Activated naive CD8-positive, alpha-beta T cell (primary cell): ENCODE results near the gene NCSTN.

Experiments used
- H3K27ac Mint-ChIP-seq: one replicate; pipeline ENCODE4 v1.8.0; 2021; ENCODE audit warnings: mixed read lengths
- H3K27me3 Mint-ChIP-seq: one replicate; pipeline ENCODE4 v1.8.0; 2021; ENCODE audit warnings: mixed read lengths
- H3K36me3 Mint-ChIP-seq: one replicate; pipeline ENCODE4 v1.8.0; 2021; ENCODE audit warnings: mixed read lengths
- H3K4me1 Mint-ChIP-seq: one replicate; pipeline ENCODE4 v1.8.0; 2021; ENCODE audit warnings: low read depth, mixed read lengths
- H3K4me3 Mint-ChIP-seq: one replicate; pipeline ENCODE4 v1.8.0; 2021; ENCODE audit warnings: mild to moderate bottlenecking, mixed read lengths
- H3K9me3 Mint-ChIP-seq: one replicate; pipeline ENCODE4 v1.8.0; 2021; ENCODE audit warnings: low read depth, mixed read lengths

NCSTN gene

DNA sequence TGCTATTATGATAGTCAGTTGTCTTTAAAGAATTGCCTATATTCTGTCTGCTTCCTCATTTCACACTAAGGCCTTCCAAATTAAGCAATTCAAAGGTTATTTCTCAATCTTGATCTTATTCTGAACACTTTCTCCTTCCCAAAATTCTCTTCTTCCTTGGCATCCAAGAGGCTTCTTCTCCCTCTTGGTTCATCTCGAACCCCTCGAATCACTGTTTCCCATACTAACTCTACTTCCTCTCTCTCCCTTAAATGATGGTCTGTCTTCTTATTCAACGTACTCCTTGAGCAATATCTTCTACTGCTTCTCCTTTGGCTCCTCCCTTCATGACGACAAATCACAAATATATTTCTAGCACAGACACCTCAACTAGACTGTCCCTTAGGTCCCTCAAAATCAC, 4.6 kb upstream of the NCSTN start:
- no peak overlapping the region for H3K4me3 Mint-ChIP-seq
- peaks cover 11% of the 10 kb centered on the region for H3K36me3 Mint-ChIP-seq
- peak overlapping the region; percentile 4 for H3K27ac Mint-ChIP-seq
- no peaks in the 10 kb centered on the region for H3K27me3 Mint-ChIP-seq
- no peaks in the 10 kb centered on the region for H3K9me3 Mint-ChIP-seq
- peaks cover 37% of the 10 kb centered on the region for H3K4me1 Mint-ChIP-seq

DNA sequence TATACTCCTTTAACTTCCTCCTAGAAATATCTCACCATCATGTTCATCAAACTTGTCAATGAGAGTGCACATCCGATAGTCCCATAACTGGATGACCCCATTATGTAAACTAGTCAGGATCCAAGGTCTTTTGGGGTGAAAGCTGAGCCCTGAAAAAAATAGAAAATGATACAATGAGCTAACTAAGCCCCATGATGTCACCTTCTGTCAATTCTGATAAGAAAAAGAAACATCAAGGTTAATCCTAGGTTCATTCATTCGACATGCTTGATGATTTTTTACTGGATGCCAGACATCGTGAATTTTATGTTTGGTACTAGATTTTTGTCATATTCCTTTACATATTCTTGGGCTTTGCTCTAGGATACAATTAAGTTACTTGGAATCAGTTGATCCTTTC, 3.0 kb upstream of the NCSTN start:
- Mint-ChIP-seq H3K9me3 (no peaks in the 10 kb centered on the region), H3K4me3 (peak overlapping the region; percentile 100), H3K27me3 (no peaks in the 10 kb centered on the region), H3K27ac (peak overlapping the region; percentile 62), H3K4me1 (peaks cover 48% of the 10 kb centered on the region), H3K36me3 (peaks cover 14% of the 10 kb centered on the region)

DNA sequence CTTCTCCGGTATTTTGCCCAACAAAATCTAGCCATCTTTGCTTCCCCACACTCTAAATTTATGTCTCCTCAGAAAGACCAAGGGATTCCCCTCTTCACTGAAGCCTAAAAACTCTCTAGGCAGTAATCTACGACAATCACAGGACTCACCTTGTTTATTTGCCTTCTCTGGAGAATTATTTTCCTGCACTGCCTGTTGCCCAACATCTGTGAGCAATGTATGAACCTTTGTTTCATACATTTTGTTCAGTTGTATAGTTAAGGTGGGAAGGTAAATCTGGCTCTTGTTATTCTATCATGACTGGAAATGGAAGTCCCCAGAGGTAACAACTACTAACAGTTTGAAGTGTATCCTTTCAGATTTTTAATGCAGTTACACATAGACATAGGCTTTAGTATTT, 2.3 kb upstream of the NCSTN start:
- peaks cover 48% of the 10 kb centered on the region for H3K4me1 Mint-ChIP-seq
- H3K27me3 Mint-ChIP-seq = no peaks in the 10 kb centered on the region
- peak overlapping the region; percentile 100 for H3K4me3 Mint-ChIP-seq
- H3K36me3 Mint-ChIP-seq = peaks cover 14% of the 10 kb centered on the region
- peak overlapping the region; percentile 62 for H3K27ac Mint-ChIP-seq
- H3K9me3 Mint-ChIP-seq = no peaks in the 10 kb centered on the region

DNA sequence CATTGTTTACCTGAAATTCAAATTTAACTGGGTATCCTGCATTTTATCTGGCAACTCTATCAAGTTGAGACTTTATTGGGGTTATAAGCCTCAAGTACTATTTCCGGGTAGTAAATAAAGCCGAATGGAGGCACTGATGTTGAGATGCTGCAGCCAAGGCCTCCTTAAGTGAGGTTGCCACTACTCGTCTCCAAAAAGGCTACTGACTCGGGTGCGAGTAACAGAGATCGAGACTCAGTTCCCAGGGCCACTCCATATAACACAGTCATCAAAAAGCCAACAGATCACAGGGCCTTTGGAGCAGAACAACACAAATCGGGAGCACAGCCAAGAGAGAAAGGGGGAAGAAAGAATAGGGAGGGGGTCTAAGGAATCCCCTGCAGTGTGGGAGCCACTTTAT, 657 bp upstream of the NCSTN start:
- H3K27ac Mint-ChIP-seq = peak overlapping the region; percentile 99
- H3K4me3 Mint-ChIP-seq = peak overlapping the region; percentile 100
- H3K36me3 Mint-ChIP-seq = peaks cover 17% of the 10 kb centered on the region
- no peaks in the 10 kb centered on the region for H3K27me3 Mint-ChIP-seq
- no peaks in the 10 kb centered on the region for H3K9me3 Mint-ChIP-seq
- peaks cover 57% of the 10 kb centered on the region for H3K4me1 Mint-ChIP-seq

DNA sequence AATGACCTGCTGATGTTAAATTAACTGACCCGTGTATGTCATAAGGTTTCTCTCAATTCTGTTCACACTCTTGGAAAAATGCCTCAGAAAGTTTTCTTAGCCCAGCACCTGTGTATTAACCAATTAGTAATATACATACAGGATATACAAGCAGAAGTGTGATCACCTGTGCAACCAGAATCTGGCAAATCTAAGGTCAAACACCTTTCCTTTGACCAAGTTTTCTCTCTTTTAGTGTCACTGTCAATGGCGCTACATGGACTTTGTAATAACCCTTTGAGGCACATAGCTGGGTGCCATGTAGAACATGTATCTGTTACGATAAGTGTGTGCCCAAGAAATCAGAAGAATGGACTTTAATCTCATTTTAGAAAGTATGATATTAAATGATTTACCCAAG, 1.1 kb downstream of the NCSTN start:
- H3K4me1 Mint-ChIP-seq = peaks cover 47% of the 10 kb centered on the region
- H3K27ac Mint-ChIP-seq = peak overlapping the region; percentile 99
- no peaks in the 10 kb centered on the region for H3K9me3 Mint-ChIP-seq
- peaks cover 10% of the 10 kb centered on the region for H3K36me3 Mint-ChIP-seq
- peak overlapping the region; percentile 100 for H3K4me3 Mint-ChIP-seq
- H3K27me3 Mint-ChIP-seq = no peaks in the 10 kb centered on the region

DNA sequence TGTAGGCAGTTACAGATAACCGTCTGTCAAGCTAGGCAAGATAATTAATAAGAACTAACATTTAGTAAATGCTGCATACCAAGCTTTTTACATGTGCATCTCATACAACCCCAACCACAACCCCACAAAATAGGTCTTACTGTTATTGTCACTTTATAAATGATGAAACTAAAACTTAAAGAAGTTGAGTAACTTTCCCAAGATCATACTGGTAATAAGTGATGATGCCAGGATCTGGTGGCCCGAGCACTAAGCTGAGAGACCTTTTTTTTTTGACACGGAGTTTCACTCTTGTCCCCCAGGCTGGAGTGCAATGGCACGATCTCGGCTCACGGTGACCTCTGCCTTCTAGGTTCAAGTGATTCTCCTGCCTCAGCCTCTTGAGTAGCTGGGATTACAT, 1.8 kb downstream of the NCSTN start:
- Mint-ChIP-seq H3K4me3 (peak overlapping the region; percentile 100), H3K9me3 (no peaks in the 10 kb centered on the region), H3K27me3 (no peaks in the 10 kb centered on the region), H3K27ac (peak overlapping the region; percentile 99), H3K4me1 (peaks cover 46% of the 10 kb centered on the region), H3K36me3 (peaks cover 13% of the 10 kb centered on the region)

DNA sequence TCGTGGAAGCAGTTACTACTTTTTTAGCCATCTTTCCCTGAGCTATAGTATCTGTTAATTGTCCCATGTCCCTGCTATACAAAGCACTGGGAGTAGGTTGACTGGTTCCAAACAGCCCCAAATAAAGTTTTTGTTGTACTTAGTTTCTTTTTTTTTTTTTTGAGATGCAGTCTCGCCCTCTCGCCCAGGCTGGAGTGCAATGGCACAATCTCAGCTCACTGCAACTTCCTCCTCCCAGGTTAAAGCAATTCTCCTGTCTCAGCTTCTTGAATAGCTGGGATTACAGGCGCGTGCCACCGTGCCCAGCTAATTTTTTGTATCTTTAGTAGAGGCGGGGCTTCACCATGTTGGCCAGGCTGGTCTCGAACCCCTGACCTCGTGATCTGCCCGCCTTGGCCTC, 3.3 kb downstream of the NCSTN start:
- Mint-ChIP-seq H3K36me3 (peaks cover 16% of the 10 kb centered on the region), H3K27ac (no peak overlapping the region), H3K27me3 (no peaks in the 10 kb centered on the region), H3K4me1 (peaks cover 34% of the 10 kb centered on the region), H3K9me3 (no peaks in the 10 kb centered on the region), H3K4me3 (no peak overlapping the region)

DNA sequence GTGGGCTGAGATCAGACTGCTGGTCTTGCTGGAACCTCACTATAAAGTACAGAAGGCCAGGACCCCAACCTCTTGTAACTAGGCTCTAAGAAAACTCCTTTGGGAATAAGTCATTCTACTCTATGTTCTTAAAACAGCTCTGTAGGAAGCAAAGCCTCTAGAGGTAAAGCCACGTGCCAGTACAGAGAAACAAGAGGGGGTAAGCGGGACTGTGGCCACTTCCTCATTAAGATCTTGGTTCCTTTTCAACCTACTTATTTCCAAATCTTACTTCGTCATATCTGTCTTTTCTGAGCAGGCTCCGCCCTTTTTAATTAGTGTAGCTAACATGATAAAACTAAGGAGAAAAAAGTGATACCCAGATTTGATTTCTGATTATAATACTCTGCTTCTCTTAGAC, 3.8 kb downstream of the NCSTN start:
- no peak overlapping the region for H3K27ac Mint-ChIP-seq
- H3K4me3 Mint-ChIP-seq = no peak overlapping the region
- peaks cover 29% of the 10 kb centered on the region for H3K4me1 Mint-ChIP-seq

DNA sequence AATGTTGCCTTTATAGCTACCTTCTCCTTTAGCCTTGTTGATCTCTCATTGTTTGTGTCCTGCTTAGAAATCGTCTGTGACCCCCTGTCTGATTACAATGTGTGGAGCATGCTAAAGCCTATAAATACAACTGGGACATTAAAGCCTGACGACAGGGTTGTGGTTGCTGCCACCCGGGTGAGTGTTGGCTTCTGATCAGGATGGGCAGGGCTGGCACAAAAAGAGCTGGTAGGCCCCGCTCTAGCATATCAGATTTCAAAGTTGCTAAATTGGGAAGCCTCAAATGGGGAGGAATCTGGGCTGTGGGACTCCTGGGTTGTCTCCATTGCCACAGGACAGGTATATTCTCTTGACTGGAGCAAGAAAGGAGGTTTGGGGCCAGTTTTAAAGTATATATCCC, 8.4 kb downstream of the NCSTN start:
- Mint-ChIP-seq H3K9me3 (no peaks in the 10 kb centered on the region), H3K4me3 (no peak overlapping the region), H3K27ac (no peak overlapping the region), H3K4me1 (peaks cover 8% of the 10 kb centered on the region), H3K36me3 (peaks cover 21% of the 10 kb centered on the region), H3K27me3 (no peaks in the 10 kb centered on the region)

More for the DNA sequence above, 3.8 kb downstream of the NCSTN start:
- Mint-ChIP-seq H3K9me3 (no peaks in the 10 kb centered on the region), H3K36me3 (peaks cover 16% of the 10 kb centered on the region), H3K27me3 (no peaks in the 10 kb centered on the region)

DNA sequence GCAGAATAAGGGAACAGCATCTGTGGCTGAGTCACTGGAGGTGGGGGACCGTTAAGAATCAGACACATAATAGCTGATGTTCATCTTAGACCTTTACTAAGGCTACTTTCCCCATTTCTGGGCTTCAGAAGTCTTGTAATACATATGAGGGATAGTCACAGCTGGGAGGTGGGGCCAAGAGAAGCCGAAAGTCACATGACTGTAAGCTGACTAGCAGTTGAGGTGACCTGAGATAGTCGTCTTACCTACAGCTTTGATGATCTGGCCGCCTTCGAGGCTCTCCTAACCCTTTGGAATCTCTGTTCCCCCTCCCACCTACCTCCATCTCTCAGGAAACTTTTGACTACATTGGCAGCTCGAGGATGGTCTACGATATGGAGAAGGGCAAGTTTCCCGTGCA, 9.4 kb downstream of the NCSTN start:
- no peaks in the 10 kb centered on the region for H3K27me3 Mint-ChIP-seq
- no peak overlapping the region for H3K27ac Mint-ChIP-seq
- peaks cover 1% of the 10 kb centered on the region for H3K4me1 Mint-ChIP-seq
- no peaks in the 10 kb centered on the region for H3K9me3 Mint-ChIP-seq
- peaks cover 18% of the 10 kb centered on the region for H3K36me3 Mint-ChIP-seq
- no peak overlapping the region for H3K4me3 Mint-ChIP-seq

DNA sequence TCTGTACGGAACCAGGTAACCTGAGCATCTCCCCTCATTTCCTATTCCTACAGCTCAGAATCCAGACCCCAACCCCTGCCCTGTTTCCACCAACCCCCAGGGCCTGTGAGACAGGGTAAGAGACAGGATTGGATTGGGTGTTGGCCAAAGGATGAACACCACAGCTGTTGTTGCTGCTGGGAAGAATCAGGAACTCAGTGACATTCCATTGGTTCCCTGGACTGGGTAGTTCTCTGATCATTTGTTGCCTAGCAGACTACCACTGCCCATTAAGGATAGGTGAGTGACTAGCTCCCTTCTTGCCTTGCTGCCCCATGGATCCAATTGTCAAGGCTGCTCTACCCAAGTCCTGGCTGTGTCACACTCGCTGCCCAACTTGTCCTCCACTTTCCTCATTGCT, 10.0 kb downstream of the NCSTN start:
- Mint-ChIP-seq H3K36me3 (peaks cover 24% of the 10 kb centered on the region), H3K4me1 (peaks cover 1% of the 10 kb centered on the region), H3K4me3 (no peak overlapping the region), H3K27ac (no peak overlapping the region), H3K27me3 (no peaks in the 10 kb centered on the region), H3K9me3 (no peaks in the 10 kb centered on the region)

DNA sequence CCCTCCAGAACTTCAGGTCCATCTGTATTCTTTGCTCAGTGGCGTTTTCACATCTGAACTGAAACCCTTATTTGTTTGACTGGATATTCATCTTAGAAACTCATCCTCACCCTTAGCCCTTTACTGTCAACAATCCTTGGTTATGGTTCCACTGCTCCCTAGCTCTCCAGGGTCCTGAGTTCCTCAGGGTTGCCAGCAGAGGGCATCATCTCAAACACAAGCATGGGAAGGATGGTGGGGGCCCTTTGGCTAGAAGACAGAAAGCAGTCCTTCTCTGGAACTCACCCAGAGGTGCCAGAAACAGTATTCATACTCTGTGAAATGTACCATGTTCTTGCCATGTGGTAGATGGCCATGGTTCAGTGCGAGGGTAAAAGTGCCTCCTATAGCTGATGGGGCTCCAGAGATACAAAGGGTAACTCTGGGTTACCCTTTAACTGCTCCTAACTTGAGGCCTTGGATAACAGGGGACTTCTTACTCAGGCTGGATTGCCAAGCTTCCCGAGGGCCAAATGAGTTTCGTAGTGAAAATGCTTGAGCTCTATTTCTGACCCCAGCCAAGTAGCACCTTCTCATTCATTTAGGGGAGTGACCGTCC, 11.3 kb downstream of the NCSTN start:
- Mint-ChIP-seq H3K27me3 (no peaks in the 10 kb centered on the region), H3K27ac (no peak overlapping the region), H3K4me1 (peaks cover 1% of the 10 kb centered on the region), H3K4me3 (no peak overlapping the region), H3K36me3 (peaks cover 25% of the 10 kb centered on the region), H3K9me3 (no peaks in the 10 kb centered on the region)

DNA sequence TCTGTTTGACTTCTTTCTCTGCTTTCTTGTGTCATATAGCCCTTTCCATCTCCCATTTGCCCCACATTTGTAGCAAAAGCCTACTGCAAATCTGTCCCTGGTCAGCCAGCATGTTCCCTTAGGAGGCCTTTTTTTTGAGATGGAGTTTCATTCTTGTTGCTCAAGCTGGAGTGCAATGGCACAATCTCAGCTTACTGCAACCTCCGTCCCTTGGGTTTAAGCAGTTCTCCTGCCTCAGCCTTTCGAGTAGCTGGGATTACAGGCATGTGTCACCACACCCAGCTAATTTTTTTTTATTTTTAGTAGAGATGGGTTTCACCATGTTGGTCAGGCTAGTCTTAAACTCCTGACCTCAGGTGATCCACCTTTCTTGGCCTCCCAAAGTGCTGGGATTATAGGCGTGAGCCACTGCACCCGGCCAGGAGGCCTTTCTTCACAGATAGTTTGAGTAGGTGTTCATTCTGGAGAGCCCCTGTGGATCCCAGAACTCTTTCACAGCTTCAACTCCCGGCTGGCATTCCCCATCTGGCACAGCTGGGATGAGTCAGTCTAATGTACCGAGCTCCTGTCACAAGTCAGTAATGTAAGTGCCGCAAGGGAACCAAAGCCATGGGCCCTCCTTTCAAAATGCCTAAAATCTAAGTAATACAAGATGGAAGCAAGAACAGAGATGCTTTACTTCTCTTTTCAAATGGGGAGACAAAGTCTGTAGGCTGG, 14.3 kb downstream of the NCSTN start:
- peaks cover 22% of the 10 kb centered on the region for H3K36me3 Mint-ChIP-seq
- peaks cover 1% of the 10 kb centered on the region for H3K4me1 Mint-ChIP-seq
- H3K9me3 Mint-ChIP-seq = no peaks in the 10 kb centered on the region
- H3K4me3 Mint-ChIP-seq = no peak overlapping the region
- peak overlapping the region; percentile 5 for H3K27ac Mint-ChIP-seq
- no peaks in the 10 kb centered on the region for H3K27me3 Mint-ChIP-seq

DNA sequence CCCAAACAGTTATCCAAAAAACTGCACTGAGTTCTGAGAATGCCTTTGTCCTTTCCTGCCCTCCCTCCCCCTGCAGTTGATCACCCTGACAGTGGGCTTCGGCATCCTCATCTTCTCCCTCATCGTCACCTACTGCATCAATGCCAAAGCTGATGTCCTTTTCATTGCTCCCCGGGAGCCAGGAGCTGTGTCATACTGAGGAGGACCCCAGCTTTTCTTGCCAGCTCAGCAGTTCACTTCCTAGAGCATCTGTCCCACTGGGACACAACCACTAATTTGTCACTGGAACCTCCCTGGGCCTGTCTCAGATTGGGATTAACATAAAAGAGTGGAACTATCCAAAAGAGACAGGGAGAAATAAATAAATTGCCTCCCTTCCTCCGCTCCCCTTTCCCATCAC, 14.9 kb downstream of the NCSTN start:
- H3K4me3 Mint-ChIP-seq = no peak overlapping the region
- H3K27ac Mint-ChIP-seq = no peak overlapping the region

DNA sequence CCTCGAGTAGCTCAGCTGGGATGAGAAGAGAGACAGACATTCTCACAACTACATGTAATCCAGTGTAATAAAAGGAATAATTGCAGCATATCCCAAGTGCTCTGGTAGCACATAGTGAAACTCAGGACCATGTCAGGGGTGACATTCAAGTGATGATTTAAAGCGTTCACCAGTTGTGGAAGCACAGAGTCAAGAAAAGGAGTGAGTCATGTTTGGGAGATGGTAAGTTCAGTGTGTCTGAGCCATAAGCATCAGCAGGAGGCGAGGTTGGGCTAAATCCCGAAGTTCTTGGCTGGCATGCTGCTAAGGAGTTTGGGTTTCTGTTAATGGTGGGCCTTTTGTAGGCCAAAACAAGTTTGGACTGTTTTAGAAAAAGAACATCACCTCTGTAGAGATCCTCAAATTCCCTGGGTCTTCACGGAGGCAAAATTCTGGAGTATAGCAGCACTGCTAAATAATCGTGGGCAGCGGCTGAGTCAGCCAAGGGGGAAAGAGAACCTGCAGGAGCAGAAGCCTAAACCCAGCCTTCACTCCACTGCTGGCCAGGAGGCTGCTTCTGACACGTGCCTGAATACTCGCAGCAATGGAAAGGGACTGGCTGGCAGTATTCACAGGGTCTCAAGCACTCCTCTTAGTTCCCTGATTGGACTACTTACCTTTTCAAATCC, 16.5 kb downstream of the NCSTN start:
- no peaks in the 10 kb centered on the region for H3K4me1 Mint-ChIP-seq
- no peak overlapping the region for H3K27ac Mint-ChIP-seq
- peaks cover 17% of the 10 kb centered on the region for H3K36me3 Mint-ChIP-seq
- H3K4me3 Mint-ChIP-seq = no peak overlapping the region
- no peaks in the 10 kb centered on the region for H3K9me3 Mint-ChIP-seq
- no peaks in the 10 kb centered on the region for H3K27me3 Mint-ChIP-seq

More for the DNA sequence above, 14.9 kb downstream of the NCSTN start:
- no peaks in the 10 kb centered on the region for H3K27me3 Mint-ChIP-seq
- peaks cover 22% of the 10 kb centered on the region for H3K36me3 Mint-ChIP-seq
- no peaks in the 10 kb centered on the region for H3K9me3 Mint-ChIP-seq
- no peaks in the 10 kb centered on the region for H3K4me1 Mint-ChIP-seq
